GM10248 (cell line): ENCODE data around the gene SNX5.
"Not testable (repeated sequence)": the region's sequence is repeated elsewhere in the genome, so short reads cannot be mapped to it uniquely, and the experiment has no call there.

Experiments used
- CTCF ChIA-PET: fragments of 300-600 bp; sonication (Branson Sonifier 250); formaldehyde crosslinking; extraction: SDS; loops from one replicate; lab custom pipeline; 2021; ENCODE audit warnings: antibody characterized with exemption; lab: Yijun Ruan, JAX
- POLR2A ChIA-PET: fragments of 350-650 bp; sonication (Branson Sonifier 250); formaldehyde crosslinking; extraction: SDS; loops from one replicate; lab custom pipeline; 2020; ENCODE audit warnings: antibody characterized with exemption; lab: Yijun Ruan, JAX
- DNase-seq: peaks from one replicate; pipeline ENCODE4 v3.0.0; 2012; ENCODE audit errors: extremely low spot score
- CTCF ChIP-seq: IDR thresholded peaks from 2 replicates; pipeline ENCODE4 v1.5.1; 2012; ENCODE audit warnings: mild to moderate bottlenecking, low read depth; ENCODE audit errors: extremely low read depth, missing control alignments, control extremely low read depth

The SNX5 gene

GRCh38 chr20:17963114-17963897 lies 5.3 kb downstream of the SNX5 start:
- CTCF ChIA-PET = interaction anchor here (0.9 to 2.0 kb wide), 5 partner anchors 10 to 33 kb away, joined by 3 to 8 read pairs (median 4); no protein-coding TSS in a partner anchor
- DNase-seq = no peak
- TF ChIP-seq CTCF = no peak
- POLR2A ChIA-PET = no interaction called here

GRCh38 chr20:17961587-17961940 lies 7.0 kb downstream of the SNX5 start:
- CTCF ChIA-PET = interaction anchor here (0.7 to 1.9 kb wide), 4 partner anchors 9 to 35 kb away, joined by 3 to 7 read pairs (median 4); no protein-coding TSS in a partner anchor

GRCh38 chr20:17960927-17961586 lies 7.5 kb downstream of the SNX5 start:
- TF ChIP-seq CTCF = no peak
- POLR2A ChIA-PET = no interaction called here
- CTCF ChIA-PET = interaction anchor here (1.1 to 1.6 kb wide), 3 partner anchors 9 to 22 kb away, joined by 3 to 5 read pairs (median 3); no protein-coding TSS in a partner anchor
- no peak for DNase-seq

More at GRCh38 chr20:17961587-17961940, 7.0 kb downstream of the SNX5 start:
- POLR2A ChIA-PET = interaction anchor here (0.6 kb wide), 1 partner anchor 17 kb away, joined by 4 read pairs; no protein-coding TSS in a partner anchor
- DNase-seq = no peak
- TF ChIP-seq CTCF = no peak

- not testable (repeated sequence) for DNase-seq
- ChIA-PET POLR2A (interaction anchor here (0.7 kb wide), 1 partner anchor 1698 kb away, joined by 6 read pairs; no protein-coding TSS in a partner anchor), CTCF (interaction anchor here (1.0 to 1.1 kb wide), 3 partner anchors 15 to 63 kb away, joined by 3 read pairs; no protein-coding TSS in a partner anchor)
These were observed 8.2 kb downstream of the SNX5 start for GRCh38 chr20:17960400-17960885.

- ChIA-PET CTCF (interaction anchor here (1.1 to 7.8 kb wide), 11 partner anchors 9 to 277 kb away, joined by 3 to 69 read pairs (median 5); partner anchors contain the start of genes MGME1, RRBP1 and SNX5), POLR2A (interaction anchor here (1.0 to 1.7 kb wide), 3 partner anchors 10 to 12 kb away, joined by 4 to 8 read pairs (median 6); partner anchors contain the start of genes MGME1 and SNX5)
- DNase-seq = no peak
- TF ChIP-seq CTCF = no peak
These were observed 9.4 kb downstream of the SNX5 start for GRCh38 chr20:17959257-17959627.

- TF ChIP-seq CTCF = no peak
These were observed 10.0 kb downstream of the SNX5 start for GRCh38 chr20:17958373-17959256.

More at GRCh38 chr20:17958373-17959256, 10.0 kb downstream of the SNX5 start:
- POLR2A ChIA-PET = interaction anchor here (0.6 to 1.7 kb wide), 4 partner anchors 9 to 182 kb away, joined by 4 to 8 read pairs (median 6); partner anchors contain the start of genes MGME1 and SNX5
- CTCF ChIA-PET = interaction anchor here (1.0 to 7.8 kb wide), 12 partner anchors 10 to 276 kb away, joined by 3 to 69 read pairs (median 4); partner anchors contain the start of genes MGME1, RRBP1 and SNX5
- DNase-seq = no peak
